NCI-H128 (cell line): Measurements from ENCODE around the gene PPP1R16B.

Source experiments
- DNase-seq: peaks from one replicate; lab custom pipeline; 2025; ENCODE audit not compliant: unreplicated experiment; lab: John Stamatoyannopoulos, UW

Gene PPP1R16B

GRCh38 chr20:38805502-38805957 lies at the start of gene PPP1R16B:
TSS of gene PPP1R16B (plus strand) at chr20:38805697. CDS start at chr20:38835926, 30,229 bp downstream.
- no peak for DNase-seq

GRCh38 chr20:38757145-38757775 lies 48.2 kb upstream of the PPP1R16B start:
- DNase-seq = no peak

GRCh38 chr20:38759106-38759505 lies 46.4 kb upstream of the PPP1R16B start:
- no peak for DNase-seq

- no peak for DNase-seq
Observed at GRCh38 chr20:38760978-38761377, 44.5 kb upstream of the PPP1R16B start.

GRCh38 chr20:38762174-38762573 lies 43.3 kb upstream of the PPP1R16B start:
- no peak for DNase-seq

- no peak for DNase-seq
Observed at GRCh38 chr20:38763616-38764015, 41.9 kb upstream of the PPP1R16B start.

- no peak for DNase-seq
Observed at GRCh38 chr20:38764567-38765318, 40.8 kb upstream of the PPP1R16B start.

- no peak for DNase-seq
Observed at GRCh38 chr20:38766071-38766470, 39.4 kb upstream of the PPP1R16B start.

- DNase-seq = no peak
Observed at GRCh38 chr20:38769376-38770295, 35.9 kb upstream of the PPP1R16B start.

- no peak for DNase-seq
Observed at GRCh38 chr20:38770546-38770945, 35.0 kb upstream of the PPP1R16B start.

- no peak for DNase-seq
Observed at GRCh38 chr20:38770970-38771369, 34.5 kb upstream of the PPP1R16B start.

- no peak for DNase-seq
Observed at GRCh38 chr20:38771621-38772020, 33.9 kb upstream of the PPP1R16B start.

- no peak for DNase-seq
Observed at GRCh38 chr20:38774167-38774566, 31.3 kb upstream of the PPP1R16B start.

GRCh38 chr20:38776363-38776762 lies 29.1 kb upstream of the PPP1R16B start:
- no peak for DNase-seq

- no peak for DNase-seq
Observed at GRCh38 chr20:38779247-38780097, 26.0 kb upstream of the PPP1R16B start.

GRCh38 chr20:38782275-38782674 lies 23.2 kb upstream of the PPP1R16B start:
- DNase-seq = no peak

- no peak for DNase-seq
Observed at GRCh38 chr20:38787870-38788269, 17.6 kb upstream of the PPP1R16B start.

GRCh38 chr20:38789503-38790199 lies 15.8 kb upstream of the PPP1R16B start:
- DNase-seq = no peak

- DNase-seq = no peak
Observed at GRCh38 chr20:38790200-38791053, 15.1 kb upstream of the PPP1R16B start.
